H1 (cell line): ENCODE results near the gene ERC1. TPM values are rescaled to one million over a fixed set of nuclear protein-coding genes. Genes with fewer than 3 reads are reported as not detected.

Experiments used
- CTCF ChIA-PET: fragments of 300-600 bp; sonication (Branson Sonifier 250); formaldehyde crosslinking; loops from one replicate; lab custom pipeline; 2021; ENCODE audit not compliant: partially characterized antibody; lab: Charles Lee
- POLR2A ChIA-PET: fragments of 300-600 bp; sonication (Branson Sonifier 250); formaldehyde crosslinking; loops from one replicate; lab custom pipeline; 2021; ENCODE audit warnings: inconsistent platforms; ENCODE audit not compliant: partially characterized antibody; lab: Charles Lee
- DNase-seq, 2 experiments: peaks; one replicate each; pipeline versions ENCODE4 v3.0.0 to v3.0.0-alpha.2; 2010 to 2022; ENCODE audit warnings: low spot score in 2 of 2, low read depth in 1 of 2, mixed read lengths in 1 of 2
- FAIRE-seq: peaks from 2 replicates; lab custom pipeline; 2011; peaks lifted over from hg19 to GRCh38; lab: Jason Lieb, UNC
- H2AFZ ChIP-seq: 2 replicates; pipeline ENCODE4 v1.8.1; 2012; ENCODE audit warnings: low read length, inconsistent platforms
- H2AK5ac ChIP-seq: 2 replicates; pipeline ENCODE4 v1.6.1; 2013; ENCODE audit warnings: low read depth, low read length
- H2BK120ac ChIP-seq: replicated peaks from 2 replicates; pipeline ENCODE3; 2013; ENCODE audit warnings: low read depth, low read length, inconsistent platforms
- H2BK12ac ChIP-seq: 2 replicates; pipeline ENCODE4 v1.6.1; 2013; ENCODE audit warnings: low read depth, low read length
- H2BK15ac ChIP-seq: 2 replicates; pipeline ENCODE4 v1.6.1; 2013; ENCODE audit warnings: low read length
- H2BK20ac ChIP-seq: 2 replicates; pipeline ENCODE4 v1.6.1; 2013; ENCODE audit warnings: low read length
- H2BK5ac ChIP-seq: 2 replicates; pipeline ENCODE4 v1.6.1; 2013; ENCODE audit warnings: low read depth, low read length
- H3K14ac ChIP-seq: 2 replicates; pipeline ENCODE4 v1.6.1; 2013; ENCODE audit warnings: inconsistent platforms; ENCODE audit not compliant: insufficient read length
- H3K18ac ChIP-seq: 2 replicates; pipeline ENCODE4 v1.6.1; 2013; ENCODE audit warnings: low read length; ENCODE audit errors: extremely low read depth
- H3K23ac ChIP-seq: 2 replicates; pipeline ENCODE4 v1.6.1; 2013; ENCODE audit warnings: inconsistent platforms; ENCODE audit not compliant: insufficient read length
- H3K23me2 ChIP-seq: 2 replicates; pipeline ENCODE4 v1.6.1; 2013; ENCODE audit warnings: low read depth, low read length
- H3K27ac ChIP-seq: 2 replicates; pipeline ENCODE4 v1.6.1; 2011; ENCODE audit warnings: low read depth, low read length, inconsistent platforms
- H3K27me3 ChIP-seq, 4 experiments: replicated peaks in 1 of 4; 1 replicate in 1 of 4; 2 replicates in 3 of 4; pipeline versions ENCODE4 v1.6.1 to v1.8.1; 2011 to 2013; ENCODE audit warnings: low read length in 3 of 4, mild to moderate bottlenecking in 3 of 4, inconsistent platforms in 2 of 4, mixed read lengths in 2 of 4, moderate library complexity in 1 of 4; ENCODE audit not compliant: control insufficient read depth in 3 of 4, insufficient read depth in 3 of 4; ENCODE audit errors: extremely low read depth in 1 of 4
- H3K36me3 ChIP-seq, 4 experiments: 2 replicates each; pipeline versions ENCODE4 v1.6.1 to v1.8.1; 2011 to 2013; ENCODE audit warnings: mild to moderate bottlenecking in 4 of 4, low read length in 3 of 4, moderate library complexity in 2 of 4, control low read depth in 1 of 4, inconsistent platforms in 1 of 4; ENCODE audit not compliant: insufficient read depth in 4 of 4, control insufficient read depth in 2 of 4
- H3K4ac ChIP-seq: replicated peaks from 2 replicates; pipeline ENCODE3; 2013; ENCODE audit warnings: low read length, low read depth, mixed read lengths, inconsistent platforms; ENCODE audit not compliant: insufficient read length
- H3K4me1 ChIP-seq, 4 experiments: replicated peaks in 1 of 4; 1 replicate in 1 of 4; 2 replicates in 3 of 4; pipeline versions ENCODE4 v1.6.1 to v1.8.1; 2011 to 2013; ENCODE audit warnings: low read length in 3 of 4, inconsistent platforms in 2 of 4, mixed read lengths in 1 of 4; ENCODE audit not compliant: insufficient read depth in 4 of 4, control insufficient read depth in 3 of 4
- H3K4me2 ChIP-seq, 2 experiments: 2 replicates each; pipeline versions ENCODE4 v1.6.1 to v1.8.1; 2011 to 2013; ENCODE audit warnings: low read depth in 2 of 2, low read length in 2 of 2, control low read depth in 1 of 2, inconsistent platforms in 1 of 2, mild to moderate bottlenecking in 1 of 2; ENCODE audit not compliant: insufficient read depth in 1 of 2
- H3K4me3 ChIP-seq, 4 experiments: fragments of 200-600, 300-600 bp in 1 of 4; sonication (generic), shearing (Covaris generic), sonication (Bioruptor Twin) in 1 of 4; 2 replicates each; pipeline versions ENCODE4 v1.5.1 to v1.8.1; 2011 to 2016; ENCODE audit warnings: low read length in 4 of 4, low read depth in 3 of 4, control low read depth in 2 of 4, inconsistent platforms in 2 of 4, mild to moderate bottlenecking in 2 of 4, mixed read lengths in 1 of 4, moderate library complexity in 1 of 4; ENCODE audit not compliant: insufficient read depth in 2 of 4; ENCODE audit errors: extremely low read depth in 1 of 4
- H3K56ac ChIP-seq: replicated peaks from 2 replicates; pipeline ENCODE3; 2013; ENCODE audit warnings: low read depth, mild to moderate bottlenecking, mixed read lengths, low read length, inconsistent platforms; ENCODE audit not compliant: insufficient read length
- H3K79me1 ChIP-seq: 2 replicates; pipeline ENCODE4 v1.6.1; 2013; ENCODE audit warnings: low read depth, low read length, control low read depth
- H3K79me2 ChIP-seq, 2 experiments: 2 replicates each; pipeline versions ENCODE4 v1.6.1 to v1.8.1; 2012 to 2013; ENCODE audit warnings: low read length in 2 of 2, mild to moderate bottlenecking in 2 of 2, inconsistent platforms in 1 of 2; ENCODE audit not compliant: insufficient read depth in 2 of 2, control insufficient read depth in 1 of 2
- H3K9ac ChIP-seq, 4 experiments: replicated peaks in 1 of 4; 1 replicate in 1 of 4; 2 replicates in 3 of 4; pipeline versions ENCODE4 v1.6.1 to v1.8.1; 2011 to 2013; ENCODE audit warnings: low read depth in 3 of 4, low read length in 3 of 4, control low read depth in 2 of 4, mild to moderate bottlenecking in 2 of 4, moderate library complexity in 2 of 4, inconsistent platforms in 1 of 4; ENCODE audit errors: extremely low read depth in 1 of 4
- H3K9me3 ChIP-seq, 2 experiments: 2 replicates each; pipeline versions ENCODE4 v1.6.1 to v1.8.1; 2012 to 2013; ENCODE audit warnings: mild to moderate bottlenecking in 2 of 2, moderate library complexity in 2 of 2, control low read depth in 1 of 2, inconsistent platforms in 1 of 2, low read depth in 1 of 2, low read length in 1 of 2, mixed read lengths in 1 of 2; ENCODE audit not compliant: insufficient read depth in 2 of 2
- H4K20me1 ChIP-seq, 2 experiments: replicated peaks in 1 of 2; 2 replicates each; pipeline versions ENCODE3 to v1.8.1; 2011 to 2013; ENCODE audit warnings: inconsistent platforms in 2 of 2, low read length in 2 of 2, mild to moderate bottlenecking in 1 of 2; ENCODE audit not compliant: insufficient read depth in 2 of 2, control insufficient read depth in 1 of 2
- H4K5ac ChIP-seq: 2 replicates; pipeline ENCODE4 v1.6.1; 2013; ENCODE audit warnings: low read length, low read depth, mixed read lengths, inconsistent platforms; ENCODE audit not compliant: insufficient read length
- H4K8ac ChIP-seq: 2 replicates; pipeline ENCODE4 v1.8.0; 2013; ENCODE audit warnings: mild to moderate bottlenecking, moderate library complexity, low read length, inconsistent platforms; ENCODE audit not compliant: insufficient read depth; ENCODE audit errors: extremely low read depth
- H4K91ac ChIP-seq: replicated peaks from 2 replicates; pipeline ENCODE3; 2013; ENCODE audit warnings: low read length, mixed read lengths, inconsistent platforms; ENCODE audit not compliant: insufficient read length
- ATF2 ChIP-seq: IDR thresholded peaks from 2 replicates; pipeline ENCODE4 v1.6.1; 2012; ENCODE audit warnings: low read length, inconsistent platforms
- BCL11A ChIP-seq, 2 experiments: IDR thresholded peaks; one replicate each; pipeline ENCODE4 v1.6.1; 2011; ENCODE audit warnings: low read depth in 2 of 2, low read length in 2 of 2, mild to moderate bottlenecking in 2 of 2
- FOSL1 ChIP-seq: IDR thresholded peaks from 2 replicates; pipeline ENCODE4 v1.6.1; 2011; ENCODE audit warnings: mild to moderate bottlenecking, low read depth, low read length, moderate library complexity; ENCODE audit not compliant: insufficient read depth
- KDM5A ChIP-seq: fragments of 200-600 bp; IDR thresholded peaks from 2 replicates; pipeline ENCODE4 v1.7.1; 2012; ENCODE audit warnings: mild to moderate bottlenecking, low read length, inconsistent platforms, mixed read lengths
- MAFK ChIP-seq: IDR thresholded peaks from 2 replicates; pipeline ENCODE4 v1.6.1; 2012; ENCODE audit warnings: low read depth, mild to moderate bottlenecking, improper control_type of control experiment, low read length
- RAD21 ChIP-seq, 2 experiments: IDR thresholded peaks in 1 of 2; conservative IDR thresholded peaks in 1 of 2; 2 replicates each; pipeline ENCODE4 v1.6.1; 2011; ENCODE audit warnings: low read depth in 2 of 2, low read length in 2 of 2, improper control_type of control experiment in 1 of 2, inconsistent platforms in 1 of 2, mild to moderate bottlenecking in 1 of 2, moderate library complexity in 1 of 2
- RBBP5 ChIP-seq: IDR thresholded peaks from 2 replicates; pipeline ENCODE4 v1.7.1; 2012; ENCODE audit warnings: low read depth, mild to moderate bottlenecking, inconsistent platforms, low read length, moderate library complexity, borderline replicate concordance
- SP2 ChIP-seq: IDR thresholded peaks from 2 replicates; pipeline ENCODE4 v1.6.1; 2012; ENCODE audit warnings: mild to moderate bottlenecking, low read length, inconsistent platforms
- TEAD4 ChIP-seq: IDR thresholded peaks from 2 replicates; pipeline ENCODE4 v1.6.1; 2012; ENCODE audit warnings: low read depth, low read length, inconsistent platforms, mixed read lengths
- YY1 ChIP-seq: IDR thresholded peaks from 2 replicates; pipeline ENCODE4 v1.6.1; 2011; ENCODE audit warnings: low read depth, mild to moderate bottlenecking, low read length
- ZNF274 ChIP-seq: IDR thresholded peaks from 2 replicates; pipeline ENCODE4 v1.7.0; 2012; ENCODE audit warnings: low read length, borderline replicate concordance; ENCODE audit errors: extremely low read depth
- WGBS, 2 experiments: shearing (Covaris generic) in 1 of 2; methylation state at CpG; one replicate each; pipeline versions ENCODE4 v1.1.6 to v1.1.7; 2013 to 2015; ENCODE audit warnings: low lambda C conversion rate in 2 of 2, mixed read lengths in 2 of 2, inconsistent platforms in 1 of 2, low coverage in 1 of 2, missing lambda C conversion rate in 1 of 2; ENCODE audit not compliant: insufficient replicate concordance in 2 of 2, insufficient coverage in 1 of 2, insufficient read length in 1 of 2; ENCODE audit errors: extremely low coverage in 1 of 2, missing lambda C conversion rate in 1 of 2; 5-methylcytosine and 5-hydroxymethylcytosine counted together
- polyA plus RNA-seq, 7 experiments: library from polyadenylated mRNA; depleted of rRNA in 3 of 7; stranded (reverse) in 5 of 7; unstranded in 2 of 7; fragments of >200 nt in 5 of 7; fragments of 200-250 nt in 2 of 7; gene quantifications; 1 replicate in 5 of 7; 2 replicates in 1 of 7; 4 replicates in 1 of 7; pipeline versions ENCODE4 v1.2.1 to v1.2.3, GENCODE V29; 2011 to 2013; ENCODE audit warnings: missing spikeins in 2 of 7, mixed read lengths in 2 of 7
- total RNA-seq: library from RNA; stranded (reverse); fragmentation: NEBNext Ultra II Directional; extraction: Animal tissue kit (Norgen Biotek cat#: 25700); gene quantifications from 2 replicates; pipeline ENCODE4 v1.2.1, GENCODE V29; 2021

The ERC1 gene
- total and polyA plus RNA-seq, 2 of the 8 experiments (the other 6 are each of a cell fraction or from before 2014, with no cell fraction given) = 7.8 to 45.7 TPM

- POLR2A ChIA-PET = interaction anchor here (0.9 kb wide), 1 partner anchor 74 kb away, joined by 3 read pairs; no protein-coding TSS in a partner anchor
- Histone ChIP-seq H3K27ac (peak overlapping the region; percentile 64; the same call in 1 of the 2 replicates), H3K4me2 (peak overlapping the region in 1 of 2 experiments; percentile 48; a peak in 2 of 4 replicates), H3K23me2 (no peaks in the 10 kb centered on the region), H4K8ac (no peak overlapping the region), H3K4me1 (peaks cover 0 to 6% (median 3%) of the 10 kb centered on the region in 4 experiments; a peak in 3 of 7 replicates), H2BK120ac (no peak overlapping the region), H2AK5ac (no peak overlapping the region), H2BK15ac (no peak overlapping the region), H2BK20ac (no peak overlapping the region), H3K79me1 (no peaks in the 10 kb centered on the region), H4K20me1 (no peaks in the 10 kb centered on the region), H4K5ac (no peak overlapping the region), H3K18ac (no peak overlapping the region), H2BK5ac (no peak overlapping the region), H3K4me3 (peak overlapping the region in 1 of 4 experiments; percentile 40; a peak in 1 of 8 replicates), H3K9me3 (no peaks in the 10 kb centered on the region), H3K23ac (no peak overlapping the region), H3K27me3 (no peaks in the 10 kb centered on the region), H3K4ac (no peak overlapping the region), H2BK12ac (no peak overlapping the region; the same call in 1 of the 2 replicates), H3K14ac (no peak overlapping the region), H3K56ac (no peak overlapping the region), H3K79me2 (no peaks in the 10 kb centered on the region), H2AFZ (no peak overlapping the region), H3K36me3 (no peaks in the 10 kb centered on the region), H3K9ac (no peak overlapping the region), H4K91ac (no peak overlapping the region)
- DNase-seq = peak in 1 of 2 experiments; percentile 36
- WGBS, 2 experiments = 21% methylated on average over 3 of the region's 3 CpGs; no CpG with 5 or more reads in 1 of the 2 experiments
- CTCF ChIA-PET = interaction anchor here (0.7 to 1.1 kb wide), 4 partner anchors 12 to 84 kb away, joined by 3 to 4 read pairs (median 3); no protein-coding TSS in a partner anchor
- peak; percentile 91 for FAIRE-seq
- no peak for TF ChIP-seq YY1
- no peak for TF ChIP-seq RAD21 (IDR thresholded peaks at IDR 0.05 in 1 of 2, conservative IDR thresholded peaks at IDR 0.05 in 1 of 2; ENCODE audit: low read depth in 2 of 2, low read length in 2 of 2)
- TF ChIP-seq RBBP5 = peak; percentile 65; the same call in 1 of the 2 replicates
- peak; percentile 68 for TF ChIP-seq TEAD4
- no peak for TF ChIP-seq BCL11A (IDR thresholded peaks at IDR 0.05; ENCODE audit: low read depth in 2 of 2, low read length in 2 of 2)
- TF ChIP-seq ATF2 = 0 out of 2 replicates have a peak, but pooled peaks have one; percentile 70
- no peak for TF ChIP-seq MAFK
- no peak for TF ChIP-seq SP2
- no peak for TF ChIP-seq FOSL1
- TF ChIP-seq ZNF274 = no peak
- no peak for TF ChIP-seq KDM5A
These were observed 454.8 kb downstream of the ERC1 start for GRCh38 chr12:1445807-1446206.
